ENCODE measurements around the gene H1-8. TPM values are rescaled to one million over a fixed set of nuclear protein-coding genes. Genes with fewer than 3 reads are reported as not detected.
"Not testable (repeated sequence)": the region's sequence is repeated elsewhere in the genome, so short reads cannot be mapped to it uniquely, and the experiment has no call there.

Gene H1-8, protein sequence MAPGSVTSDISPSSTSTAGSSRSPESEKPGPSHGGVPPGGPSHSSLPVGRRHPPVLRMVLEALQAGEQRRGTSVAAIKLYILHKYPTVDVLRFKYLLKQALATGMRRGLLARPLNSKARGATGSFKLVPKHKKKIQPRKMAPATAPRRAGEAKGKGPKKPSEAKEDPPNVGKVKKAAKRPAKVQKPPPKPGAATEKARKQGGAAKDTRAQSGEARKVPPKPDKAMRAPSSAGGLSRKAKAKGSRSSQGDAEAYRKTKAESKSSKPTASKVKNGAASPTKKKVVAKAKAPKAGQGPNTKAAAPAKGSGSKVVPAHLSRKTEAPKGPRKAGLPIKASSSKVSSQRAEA
- total RNA-seq, result not detected
- polyA plus RNA-seq, result not detected

GRCh38 chr3:129543156-129543790 lies at the start of gene H1-8:
Gene H1-8, plus strand, starts transcription at chr3:129543175. Its CDS starts 44 bp downstream, at chr3:129543219.
- H3K27ac ChIP-seq, result no peak within 1 kb of the TSS
- no peaks in the 10 kb centered on the region for H3K36me3 ChIP-seq
- no peak for DNase-seq
- 88 to 91% methylated on average over 16 of the region's 16 CpGs for WGBS, 2 donors
- H3K4me1 ChIP-seq, result no peaks in the 10 kb centered on the region
- no peaks in the 10 kb centered on the region for H3K9me3 ChIP-seq
- intact Hi-C loops (cut with DNase I), result no loop called here
- no peak within 1 kb of the TSS for H3K4me3 ChIP-seq
- TF ChIP-seq POLR2AphosphoS5 (IDR thresholded peaks at IDR 0.05) (no peak), POLR2A (IDR thresholded peaks at IDR 0.05) (no peak), CTCF (IDR thresholded peaks at IDR 0.05) (no peak), EP300 (IDR thresholded peaks at IDR 0.05) (no peak)
- no peaks in the 10 kb centered on the region for H3K27me3 ChIP-seq

DNA sequence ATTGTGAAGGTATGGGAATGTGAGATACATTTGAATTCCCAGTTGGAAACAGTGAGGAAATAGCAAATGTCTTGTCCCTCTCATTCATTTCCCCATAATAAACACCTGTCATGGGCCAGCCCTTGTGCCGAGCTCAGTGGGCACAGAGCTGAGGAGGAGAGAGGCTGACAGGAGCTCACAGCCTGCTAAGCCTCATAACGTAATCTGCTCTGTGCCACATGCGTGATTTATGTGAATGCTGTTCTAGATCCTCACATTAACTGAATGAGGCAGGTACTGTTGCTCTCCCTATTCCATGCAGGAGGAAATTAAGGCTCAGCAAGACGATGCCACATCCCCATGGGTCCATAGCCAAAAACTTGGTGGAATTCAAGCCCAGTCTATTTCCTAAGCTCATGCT lies 49.8 kb upstream of the H1-8 start:
- 95 to 97% methylated on average over 4 of the region's 4 CpGs for WGBS, 2 donors
- TF ChIP-seq EP300 (IDR thresholded peaks at IDR 0.05) (no peak), POLR2A (IDR thresholded peaks at IDR 0.05) (no peak), POLR2AphosphoS5 (IDR thresholded peaks at IDR 0.05) (no peak), CTCF (IDR thresholded peaks at IDR 0.05) (no peak)

GRCh38 chr3:129494499-129494898 lies 48.5 kb upstream of the H1-8 start:
- H3K4me1 ChIP-seq, result peaks cover 0 to 19% (median 11%) of the 10 kb centered on the region in 4 donors
- intact Hi-C loops (cut with DNase I), result loop anchor here (5.0 kb wide), 1 partner anchor 113 kb away; the partner anchor contains the start of gene PLXND1
- not testable (repeated sequence) for H3K27me3 ChIP-seq, DNase-seq, H3K4me3 ChIP-seq, H3K9me3 ChIP-seq
- WGBS, 2 donors, result 79 to 82% methylated on average over 5 of the region's 5 CpGs
- H3K27ac ChIP-seq, result peak overlapping the region; percentile 53 to 60 (median 58)
- H3K36me3 ChIP-seq, result peaks cover 4 to 38% (median 5%) of the 10 kb centered on the region in 4 donors

More for the DNA sequence above, 49.8 kb upstream of the H1-8 start:
- Histone ChIP-seq H3K9me3 (no peaks in the 10 kb centered on the region), H3K36me3 (peaks cover 4 to 39% (median 5%) of the 10 kb centered on the region in 4 donors), H3K4me1 (peaks cover 0 to 19% (median 11%) of the 10 kb centered on the region in 4 donors), H3K4me3 (no peak overlapping the region), H3K27me3 (no peaks in the 10 kb centered on the region), H3K27ac (no peak overlapping the region)
- intact Hi-C loops (cut with DNase I), result loop anchor here (5.0 kb wide), 1 partner anchor 114 kb away; the partner anchor contains the start of gene PLXND1
- no peak for DNase-seq

DNA sequence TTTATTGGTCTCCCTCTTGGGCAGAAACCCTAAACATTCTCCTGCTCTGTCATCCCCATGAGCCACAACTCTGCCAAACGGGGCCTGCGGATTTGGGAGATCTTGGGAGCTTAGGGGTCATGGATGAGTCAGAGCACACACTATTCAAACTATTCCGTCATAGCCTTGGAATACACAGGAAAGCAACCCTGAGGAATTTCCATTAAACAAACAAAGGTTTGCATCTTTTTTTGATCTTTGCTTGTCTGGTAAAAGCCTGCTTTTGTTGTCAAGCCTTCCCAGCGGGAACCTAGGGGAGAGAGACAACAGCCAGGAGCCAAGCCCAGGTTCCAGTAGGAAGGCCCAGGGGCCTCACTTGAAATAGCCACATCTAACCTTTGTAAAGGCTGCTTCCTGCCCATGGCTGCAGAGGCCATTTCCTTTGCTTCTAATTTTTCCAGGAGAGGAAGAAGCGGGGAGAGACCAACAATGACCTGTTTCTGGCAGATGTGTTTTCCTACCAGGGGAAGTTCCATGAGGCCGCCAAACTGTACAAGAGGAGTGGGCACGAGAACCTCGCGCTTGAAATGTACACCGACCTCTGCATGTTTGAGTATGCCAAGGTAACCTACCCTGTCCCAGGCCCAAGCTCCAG lies 47.9 kb upstream of the H1-8 start:
- DNase-seq; H3K9me3 ChIP-seq; H3K27me3 ChIP-seq; intact Hi-C loops (cut with DNase I); H3K4me3 ChIP-seq: not testable (repeated sequence)
- H3K36me3 ChIP-seq, result peaks cover 4 to 42% (median 5%) of the 10 kb centered on the region in 4 donors
- peak overlapping the region; percentile 53 to 60 (median 58) for H3K27ac ChIP-seq
- peaks cover 0 to 19% (median 11%) of the 10 kb centered on the region in 4 donors for H3K4me1 ChIP-seq
- 87 to 92% methylated on average over 10 of the region's 10 CpGs for WGBS, 2 donors

DNA sequence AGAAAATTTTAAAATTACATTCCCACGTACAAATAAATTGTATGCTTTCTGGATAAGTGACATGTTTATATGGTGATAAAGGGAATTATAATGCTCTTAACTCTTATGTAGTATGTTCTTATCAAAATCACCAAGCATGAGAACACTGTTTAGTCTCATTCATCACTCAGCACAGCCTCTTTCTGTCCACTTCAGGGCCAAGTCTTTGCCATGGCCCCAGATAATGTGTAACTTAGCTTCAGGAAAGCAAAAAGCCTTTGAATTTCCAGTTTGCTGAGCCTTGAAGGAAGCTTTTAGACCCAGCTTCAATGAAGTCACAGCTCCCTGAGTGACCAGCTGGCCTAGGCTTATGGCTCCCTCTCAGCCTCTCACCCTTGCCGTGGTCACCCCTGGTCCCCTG lies 45.1 kb upstream of the H1-8 start:
- 94 to 98% methylated on average over 2 of the region's 2 CpGs for WGBS, 2 donors
- H3K27ac ChIP-seq; intact Hi-C loops (cut with DNase I); H3K27me3 ChIP-seq; H3K4me3 ChIP-seq; DNase-seq; H3K9me3 ChIP-seq: not testable (repeated sequence)
- Histone ChIP-seq H3K36me3 (peaks cover 3 to 47% (median 6%) of the 10 kb centered on the region in 4 donors), H3K4me1 (peaks cover 0 to 12% (median 4%) of the 10 kb centered on the region in 4 donors)

- DNase-seq; H3K27me3 ChIP-seq; intact Hi-C loops (cut with DNase I); H3K4me3 ChIP-seq; H3K9me3 ChIP-seq: not testable (repeated sequence)
- Histone ChIP-seq H3K36me3 (peaks cover 4 to 50% (median 6%) of the 10 kb centered on the region in 4 donors), H3K27ac (peak overlapping the region in 3 of 4 donors; percentile 0 to 12 (median 10)), H3K4me1 (peaks cover 0 to 12% (median 4%) of the 10 kb centered on the region in 4 donors)
- WGBS, 2 donors, result 85 to 86% methylated on average over 8 of the region's 8 CpGs
Observed at GRCh38 chr3:129498603-129499488, 44.1 kb upstream of the H1-8 start.

DNA sequence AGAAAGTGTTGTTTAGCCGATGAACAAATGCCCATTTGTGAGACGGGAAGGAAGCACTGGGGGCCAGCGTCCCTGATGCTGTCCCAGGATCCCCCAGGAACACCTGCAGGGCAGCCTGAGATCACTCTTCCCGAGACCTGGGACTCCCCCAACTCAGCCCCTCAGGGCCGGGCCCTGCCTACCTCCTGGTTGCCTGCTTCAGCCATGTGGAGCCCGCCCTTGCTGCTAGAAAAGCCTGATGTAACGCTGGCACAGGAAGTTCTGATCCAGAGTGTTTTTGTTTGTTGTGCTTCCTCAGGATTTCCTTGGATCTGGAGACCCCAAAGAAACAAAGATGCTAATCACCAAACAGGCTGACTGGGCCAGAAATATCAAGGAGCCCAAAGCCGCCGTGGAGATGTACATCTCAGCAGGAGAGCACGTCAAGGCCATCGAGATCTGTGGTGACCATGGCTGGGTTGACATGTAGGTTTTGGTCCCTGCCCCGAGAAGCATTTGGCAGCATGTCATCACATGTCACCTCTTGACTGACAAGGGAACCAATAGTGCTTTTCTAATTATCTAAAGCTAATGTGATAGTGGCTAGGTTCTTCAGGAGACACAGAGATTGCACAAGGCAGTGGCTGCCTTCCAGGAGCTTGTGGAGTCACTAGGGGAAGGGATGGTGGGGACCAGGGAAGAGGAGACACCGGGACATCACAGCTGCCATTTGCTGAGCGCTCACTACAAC lies 43.2 kb upstream of the H1-8 start:
- H3K4me3 ChIP-seq; H3K9me3 ChIP-seq; intact Hi-C loops (cut with DNase I); DNase-seq; H3K4me1 ChIP-seq; H3K27me3 ChIP-seq: not testable (repeated sequence)
- Histone ChIP-seq H3K27ac (peak overlapping the region in 1 of 4 donors; percentile 14), H3K36me3 (peaks cover 8 to 59% (median 8%) of the 10 kb centered on the region in 4 donors)
- 92 to 95% methylated on average over 13 to 14 of the region's 14 CpGs for WGBS, 2 donors
